ENCODE data around the gene CREB3L4.
"Not testable (repeated sequence)": the region's sequence is repeated elsewhere in the genome, so short reads cannot be mapped to it uniquely, and the experiment has no call there.

DNA sequence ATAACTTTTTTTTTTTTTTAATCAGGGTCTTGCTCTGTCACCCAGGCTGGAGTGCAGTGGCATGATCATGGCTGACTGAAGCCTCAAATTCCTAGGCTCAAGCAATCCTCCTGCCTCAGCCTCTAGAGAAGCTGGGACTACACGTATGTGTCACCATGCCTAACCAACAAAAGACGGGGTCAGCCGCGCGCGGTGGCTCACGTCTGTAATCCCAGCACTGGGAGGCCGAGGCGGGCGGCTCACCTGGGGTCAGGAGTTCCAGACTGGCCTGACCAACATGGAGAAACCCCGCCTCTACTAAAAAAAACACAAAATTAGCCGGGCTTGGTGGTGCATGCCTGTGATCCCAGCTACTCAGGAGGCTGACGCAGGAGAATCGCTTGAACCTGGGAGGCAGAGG, 44.8 kb downstream of the CREB3L4 start:
- not testable (repeated sequence) for TF ChIP-seq EZH2phosphoT487 (IDR thresholded peaks at IDR 0.05; ENCODE audit: low read depth)
- TF ChIP-seq, protein P1, sequence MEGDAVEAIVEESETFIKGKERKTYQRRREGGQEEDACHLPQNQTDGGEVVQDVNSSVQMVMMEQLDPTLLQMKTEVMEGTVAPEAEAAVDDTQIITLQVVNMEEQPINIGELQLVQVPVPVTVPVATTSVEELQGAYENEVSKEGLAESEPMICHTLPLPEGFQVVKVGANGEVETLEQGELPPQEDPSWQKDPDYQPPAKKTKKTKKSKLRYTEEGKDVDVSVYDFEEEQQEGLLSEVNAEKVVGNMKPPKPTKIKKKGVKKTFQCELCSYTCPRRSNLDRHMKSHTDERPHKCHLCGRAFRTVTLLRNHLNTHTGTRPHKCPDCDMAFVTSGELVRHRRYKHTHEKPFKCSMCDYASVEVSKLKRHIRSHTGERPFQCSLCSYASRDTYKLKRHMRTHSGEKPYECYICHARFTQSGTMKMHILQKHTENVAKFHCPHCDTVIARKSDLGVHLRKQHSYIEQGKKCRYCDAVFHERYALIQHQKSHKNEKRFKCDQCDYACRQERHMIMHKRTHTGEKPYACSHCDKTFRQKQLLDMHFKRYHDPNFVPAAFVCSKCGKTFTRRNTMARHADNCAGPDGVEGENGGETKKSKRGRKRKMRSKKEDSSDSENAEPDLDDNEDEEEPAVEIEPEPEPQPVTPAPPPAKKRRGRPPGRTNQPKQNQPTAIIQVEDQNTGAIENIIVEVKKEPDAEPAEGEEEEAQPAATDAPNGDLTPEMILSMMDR (IDR thresholded peaks at IDR 0.05; ENCODE audit: low read depth, low read length): not testable (repeated sequence)

Data from OCI-LY3 (cell line).